Mesendoderm (in vitro differentiated cells): ENCODE results near the gene NCR3LG1.

Experiments used
- DNase-seq: peaks from one replicate; pipeline ENCODE4 v3.0.0; 2013
- H2AK5ac ChIP-seq: 2 replicates; pipeline ENCODE4 v1.6.1; 2013; ENCODE audit warnings: low read length, inconsistent platforms
- H2BK120ac ChIP-seq: 2 replicates; pipeline ENCODE4 v1.6.1; 2013; ENCODE audit warnings: low read depth, mild to moderate bottlenecking, low read length, moderate library complexity, mixed read lengths
- H2BK15ac ChIP-seq: replicated peaks from 2 replicates; pipeline ENCODE4 v1.6.1; 2013; ENCODE audit warnings: low read depth, mild to moderate bottlenecking, moderate library complexity
- H2BK5ac ChIP-seq: 2 replicates; pipeline ENCODE4 v1.6.1; 2013; ENCODE audit warnings: low read length, inconsistent platforms
- H3K18ac ChIP-seq: 2 replicates; pipeline ENCODE4 v1.6.1; 2013; ENCODE audit warnings: mild to moderate bottlenecking, low read length, mixed read lengths
- H3K23ac ChIP-seq: one replicate; pipeline ENCODE4 v1.6.1; 2013; ENCODE audit warnings: low read length
- H3K27ac ChIP-seq: 2 replicates; pipeline ENCODE4 v1.5.1; 2013; ENCODE audit warnings: low read depth, mild to moderate bottlenecking, inconsistent platforms, low read length, moderate library complexity
- H3K27me3 ChIP-seq: 2 replicates; pipeline ENCODE4 v1.6.1; 2013; ENCODE audit warnings: low read length, control low read depth, mild to moderate bottlenecking, inconsistent platforms; ENCODE audit not compliant: insufficient read depth, poor library complexity
- H3K36me3 ChIP-seq: 2 replicates; pipeline ENCODE4 v1.6.1; 2013; ENCODE audit warnings: low read length, inconsistent platforms; ENCODE audit not compliant: control insufficient read depth, insufficient read depth
- H3K4ac ChIP-seq: one replicate; pipeline ENCODE4 v1.6.1; 2013; ENCODE audit warnings: low read depth, mild to moderate bottlenecking, low read length, moderate library complexity
- H3K4me1 ChIP-seq: 2 replicates; pipeline ENCODE4 v1.6.1; 2013; ENCODE audit warnings: low read depth, low read length, inconsistent platforms; ENCODE audit not compliant: control insufficient read depth
- H3K4me2 ChIP-seq: 2 replicates; pipeline ENCODE4 v1.6.1; 2013; ENCODE audit warnings: low read length
- H3K4me3 ChIP-seq: 2 replicates; pipeline ENCODE4 v1.5.1; 2013; ENCODE audit warnings: mild to moderate bottlenecking, low read length
- H3K56ac ChIP-seq: one replicate; pipeline ENCODE4 v1.6.1; 2013; ENCODE audit warnings: low read length
- H3K79me1 ChIP-seq: 2 replicates; pipeline ENCODE4 v1.6.1; 2013; ENCODE audit warnings: low read length, inconsistent platforms
- H3K79me2 ChIP-seq: 2 replicates; pipeline ENCODE4 v1.6.1; 2013; ENCODE audit warnings: mild to moderate bottlenecking, low read length; ENCODE audit not compliant: control insufficient read depth, insufficient read depth
- H3K9ac ChIP-seq: 2 replicates; pipeline ENCODE4 v1.6.1; 2013; ENCODE audit warnings: low read length, inconsistent platforms
- H4K5ac ChIP-seq: one replicate; pipeline ENCODE4 v1.6.1; 2013; ENCODE audit warnings: low read length
- H4K8ac ChIP-seq: one replicate; pipeline ENCODE4 v1.6.1; 2013; ENCODE audit warnings: low read depth, mild to moderate bottlenecking, control low read depth, low read length, moderate library complexity
- WGBS: extraction: QIAGEN DNeasy Blood & Tissue Kit; methylation state at CpG from one replicate; pipeline ENCODE4 v1.1.7; 2013; ENCODE audit warnings: low lambda C conversion rate, missing lambda C conversion rate; ENCODE audit not compliant: insufficient coverage; ENCODE audit errors: extremely low coverage; 5-methylcytosine and 5-hydroxymethylcytosine counted together

The NCR3LG1 gene

DNA sequence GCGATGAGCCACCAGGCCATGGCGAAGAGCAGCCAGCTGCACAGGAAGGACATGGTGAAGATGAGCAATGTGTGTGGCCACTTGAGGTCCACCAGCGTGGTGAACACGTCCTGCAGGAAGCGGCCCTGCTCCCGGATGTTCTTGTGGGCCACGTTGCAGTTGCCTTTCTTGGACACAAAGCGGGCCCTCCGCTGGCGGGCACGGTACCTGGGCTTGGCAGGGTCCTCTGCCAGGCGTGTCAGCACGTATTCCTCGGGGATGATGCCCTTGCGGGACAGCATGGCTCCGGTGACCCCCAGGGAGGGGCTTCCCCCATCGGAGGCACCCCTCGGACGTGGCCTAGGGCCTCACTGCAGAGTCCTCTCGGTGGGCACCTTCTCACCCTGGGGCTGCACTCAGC, 36.2 kb downstream of the NCR3LG1 start:
- Histone ChIP-seq H4K5ac (no peak overlapping the region), H3K4me3 (no peak overlapping the region), H3K4me1 (no peaks in the 10 kb centered on the region), H4K8ac (no peak overlapping the region), H3K27me3 (no peaks in the 10 kb centered on the region), H2BK5ac (no peak overlapping the region), H3K23ac (no peak overlapping the region), H3K36me3 (no peaks in the 10 kb centered on the region), H3K4me2 (no peak overlapping the region), H3K9ac (no peak overlapping the region), H3K4ac (no peak overlapping the region), H3K79me1 (no peaks in the 10 kb centered on the region), H3K18ac (no peak overlapping the region), H2BK15ac (no peak overlapping the region), H2BK120ac (no peak overlapping the region), H3K79me2 (no peaks in the 10 kb centered on the region), H2AK5ac (no peak overlapping the region), H3K56ac (no peak overlapping the region), H3K27ac (no peak overlapping the region)
- no CpG with 5 or more reads among the region's 20 CpGs for WGBS
- no peak for DNase-seq

DNA sequence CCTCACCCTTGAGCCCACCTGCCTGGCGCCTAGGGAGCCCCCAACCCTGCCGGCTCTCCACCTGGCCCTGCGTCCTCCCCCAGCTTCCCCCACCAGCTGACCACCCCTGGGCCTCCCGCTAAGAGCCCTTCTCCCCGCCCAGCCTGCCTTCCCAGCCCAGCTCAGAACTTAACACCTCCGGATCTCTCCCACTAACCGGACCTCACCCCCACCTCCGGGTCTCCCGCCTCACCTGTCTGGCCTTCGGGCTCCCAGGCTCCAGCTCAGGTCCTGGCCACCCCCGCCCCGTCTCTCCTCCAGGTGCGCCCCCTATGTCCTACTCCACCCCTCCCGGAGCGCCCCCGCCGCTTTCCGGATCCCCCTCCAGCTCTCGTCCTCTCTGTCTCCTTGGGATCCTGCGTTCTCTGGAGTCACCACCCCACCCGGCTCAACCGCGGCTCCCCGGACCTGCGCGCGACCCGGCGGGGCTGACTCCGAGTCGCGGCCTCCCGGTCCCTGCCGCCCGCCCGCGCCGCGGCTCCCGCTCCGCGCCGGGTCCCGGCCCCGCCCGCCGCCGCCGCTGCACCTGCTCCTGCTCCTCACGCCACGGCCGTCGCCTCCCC, 37.1 kb downstream of the NCR3LG1 start, which contains the start of gene KCNJ11:
Gene KCNJ11, minus strand, starts transcription at position 51 of the 602 bp plus-strand sequence. CDS start 568 bp downstream, outside the sequence.
- no peaks in the 10 kb centered on the region for H3K27me3 ChIP-seq
- H3K18ac ChIP-seq: no peak within 1 kb of the TSS
- no CpG with 5 or more reads among the region's 53 CpGs for WGBS
- no peaks in the 10 kb centered on the region for H3K79me1 ChIP-seq
- H2BK15ac ChIP-seq: no peak within 1 kb of the TSS
- no peaks in the 10 kb centered on the region for H3K36me3 ChIP-seq
- H3K23ac ChIP-seq: no peak within 1 kb of the TSS
- H3K4me2 ChIP-seq: peak within 1 kb of the TSS; percentile 66
- H3K56ac ChIP-seq: peak within 1 kb of the TSS; percentile 89
- H4K8ac ChIP-seq: no peak within 1 kb of the TSS
- no peak within 1 kb of the TSS for H2AK5ac ChIP-seq
- DNase-seq: peak; percentile 30
- peak within 1 kb of the TSS; percentile 64 for H3K9ac ChIP-seq
- H3K79me2 ChIP-seq: no peaks in the 10 kb centered on the region
- peak within 1 kb of the TSS; percentile 39 for H3K4me3 ChIP-seq
- no peak within 1 kb of the TSS for H2BK120ac ChIP-seq
- H3K27ac ChIP-seq: no peak within 1 kb of the TSS
- no peaks in the 10 kb centered on the region for H3K4me1 ChIP-seq
- H3K4ac ChIP-seq: no peak within 1 kb of the TSS
- H4K5ac ChIP-seq: no peak within 1 kb of the TSS
- no peak within 1 kb of the TSS for H2BK5ac ChIP-seq

DNA sequence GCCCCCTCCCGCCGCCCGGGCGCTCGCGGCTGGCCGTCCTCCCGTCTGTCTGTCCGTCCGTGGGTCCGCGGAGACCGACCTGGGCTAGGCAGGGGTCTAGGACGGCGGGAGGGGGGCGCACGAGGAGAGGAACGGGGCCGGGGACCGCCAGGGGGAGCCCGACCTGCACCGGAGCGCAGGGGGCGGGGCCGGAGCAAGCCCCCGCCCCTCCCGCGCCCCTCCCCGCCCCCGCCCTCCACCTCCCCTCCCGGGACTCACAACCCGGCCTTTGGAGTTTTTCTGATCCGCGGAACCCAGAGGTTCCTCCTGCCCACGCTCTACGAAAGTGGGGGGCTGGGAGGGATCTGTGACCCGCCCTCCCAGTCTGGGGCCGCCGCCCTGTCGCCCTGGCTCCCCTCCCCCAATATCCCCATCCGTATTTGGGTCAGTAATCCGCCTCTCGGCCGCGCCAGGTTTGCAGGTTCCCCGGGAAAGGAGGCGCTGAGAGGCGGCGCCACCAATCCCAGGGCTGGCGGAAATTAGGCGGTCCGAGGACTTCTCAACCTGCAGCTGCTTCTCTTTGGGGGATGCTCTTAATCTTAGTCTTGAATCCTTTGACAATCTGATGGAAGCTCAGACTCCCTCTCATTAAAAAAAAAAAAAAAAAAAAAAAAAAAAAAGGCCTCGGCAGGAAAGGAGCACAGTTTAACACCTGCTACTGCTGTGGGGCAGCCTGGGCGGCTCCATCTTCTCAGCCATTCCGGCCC, 37.8 kb downstream of the NCR3LG1 start:
- Histone ChIP-seq H3K23ac (no peak overlapping the region), H3K4me3 (peak overlapping the region; percentile 39), H3K56ac (peak overlapping the region; percentile 89), H3K36me3 (no peaks in the 10 kb centered on the region), H4K8ac (no peak overlapping the region), H3K79me2 (no peaks in the 10 kb centered on the region), H3K4ac (no peak overlapping the region), H3K4me2 (peak overlapping the region; percentile 66), H3K18ac (no peak overlapping the region), H3K79me1 (no peaks in the 10 kb centered on the region), H2BK15ac (no peak overlapping the region), H2BK5ac (no peak overlapping the region), H3K9ac (peak overlapping the region; percentile 64), H3K27ac (no peak overlapping the region), H3K27me3 (no peaks in the 10 kb centered on the region), H3K4me1 (no peaks in the 10 kb centered on the region), H2BK120ac (no peak overlapping the region), H4K5ac (no peak overlapping the region), H2AK5ac (no peak overlapping the region)
- peak; percentile 86 for DNase-seq
- WGBS: no CpG with 5 or more reads among the region's 55 CpGs

DNA sequence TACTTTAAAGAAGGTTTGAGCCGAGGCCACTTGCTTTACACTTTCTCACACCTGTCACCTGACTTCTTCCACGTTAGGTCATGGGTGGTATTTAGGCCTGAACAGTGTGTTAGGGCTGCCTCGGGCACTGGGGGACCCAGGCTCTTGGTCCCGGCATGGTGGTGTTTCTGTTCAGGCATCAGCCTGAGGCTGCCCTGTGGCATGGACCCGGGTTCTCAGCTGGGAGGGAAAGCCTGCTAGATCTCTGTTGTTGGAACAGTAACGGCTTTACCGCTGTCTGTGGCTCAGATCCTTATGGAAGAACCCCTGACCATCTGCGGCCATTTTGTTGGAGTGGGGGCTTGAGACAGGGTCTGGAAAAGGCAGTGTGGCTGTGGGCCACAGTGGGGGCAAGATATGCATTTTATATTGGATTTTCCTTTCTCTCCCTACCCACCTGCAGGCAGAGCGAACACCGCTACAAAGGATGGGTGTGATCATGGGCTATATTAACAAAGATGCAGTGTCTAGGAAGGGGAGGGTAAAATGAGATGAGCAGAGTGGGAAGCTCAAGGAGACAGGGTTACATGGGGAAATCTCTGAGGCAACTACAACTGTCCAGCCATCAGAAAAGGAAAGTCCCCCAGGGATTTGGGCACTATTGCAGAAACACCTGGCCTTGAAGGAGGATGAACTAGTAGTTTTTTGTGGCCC, 38.5 kb downstream of the NCR3LG1 start:
- Histone ChIP-seq H3K79me1 (no peaks in the 10 kb centered on the region), H4K5ac (no peak overlapping the region), H3K56ac (no peak overlapping the region), H3K4me2 (no peak overlapping the region), H3K4me3 (no peak overlapping the region), H3K79me2 (no peaks in the 10 kb centered on the region), H3K27ac (no peak overlapping the region), H3K27me3 (no peaks in the 10 kb centered on the region), H4K8ac (no peak overlapping the region), H3K36me3 (no peaks in the 10 kb centered on the region), H3K18ac (no peak overlapping the region), H2BK120ac (no peak overlapping the region), H3K4ac (no peak overlapping the region), H2BK5ac (no peak overlapping the region), H3K23ac (no peak overlapping the region), H3K9ac (no peak overlapping the region), H2AK5ac (no peak overlapping the region), H3K4me1 (no peaks in the 10 kb centered on the region), H2BK15ac (no peak overlapping the region)
- no peak for DNase-seq
- WGBS: no CpG with 5 or more reads among the region's 10 CpGs

DNA sequence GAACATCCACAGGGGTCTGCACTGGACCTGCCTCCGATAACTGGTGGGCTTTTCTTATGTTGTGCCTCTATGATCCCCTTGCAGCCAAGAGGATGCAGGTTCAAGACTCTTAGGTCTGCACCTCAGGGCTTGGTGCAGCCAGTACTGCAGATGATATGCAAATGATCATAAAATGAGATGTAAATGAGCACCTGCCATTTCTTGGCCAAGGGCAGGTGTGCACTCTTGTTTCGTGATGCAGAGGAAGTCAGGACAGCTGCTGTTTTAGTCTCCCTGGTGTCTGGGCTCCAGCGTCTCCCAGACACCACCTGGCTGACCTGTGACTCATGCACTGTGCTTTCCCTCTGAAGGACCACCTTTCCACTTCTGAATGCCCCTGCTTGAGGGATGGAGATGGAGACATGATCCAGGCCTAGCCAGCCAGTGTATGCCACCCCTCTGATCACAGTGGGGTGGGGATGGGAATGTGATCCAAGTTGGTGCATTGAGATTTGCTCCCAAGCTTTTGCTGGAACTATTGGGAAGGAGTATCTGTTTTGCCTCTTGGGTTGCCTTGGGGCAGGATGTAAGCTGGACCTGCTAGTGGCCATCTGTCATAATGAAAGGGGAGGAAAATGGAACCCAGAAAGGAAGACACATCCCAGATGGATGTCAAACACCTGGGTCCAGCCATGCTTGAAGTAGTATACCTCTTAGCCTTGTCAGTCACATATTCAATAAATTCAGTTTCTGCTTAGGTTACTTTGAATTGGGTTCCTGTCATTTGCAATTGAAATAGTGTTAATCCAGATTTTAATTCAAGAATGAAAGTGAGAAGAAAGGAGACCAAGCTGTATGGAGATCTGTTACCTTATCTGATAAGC, 40.1 kb downstream of the NCR3LG1 start:
- no peak overlapping the region for H3K18ac ChIP-seq
- no peak overlapping the region for H4K5ac ChIP-seq
- H2BK5ac ChIP-seq: no peak overlapping the region
- H3K79me1 ChIP-seq: no peaks in the 10 kb centered on the region
- H2AK5ac ChIP-seq: no peak overlapping the region
- H3K27ac ChIP-seq: no peak overlapping the region
- no peaks in the 10 kb centered on the region for H3K4me1 ChIP-seq
- H2BK120ac ChIP-seq: no peak overlapping the region
- no peaks in the 10 kb centered on the region for H3K79me2 ChIP-seq
- no peak overlapping the region for H3K4me3 ChIP-seq
- no peak for DNase-seq
- no peaks in the 10 kb centered on the region for H3K36me3 ChIP-seq
- H3K9ac ChIP-seq: no peak overlapping the region
- H3K4me2 ChIP-seq: no peak overlapping the region
- no peak overlapping the region for H3K4ac ChIP-seq
- no peak overlapping the region for H3K23ac ChIP-seq
- WGBS: no CpG with 5 or more reads among the region's 3 CpGs
- H2BK15ac ChIP-seq: no peak overlapping the region
- H3K27me3 ChIP-seq: no peaks in the 10 kb centered on the region
- no peak overlapping the region for H3K56ac ChIP-seq
- H4K8ac ChIP-seq: no peak overlapping the region
